ENCODE measurements around the gene SLC26A11.

Gene SLC26A11

DNA sequence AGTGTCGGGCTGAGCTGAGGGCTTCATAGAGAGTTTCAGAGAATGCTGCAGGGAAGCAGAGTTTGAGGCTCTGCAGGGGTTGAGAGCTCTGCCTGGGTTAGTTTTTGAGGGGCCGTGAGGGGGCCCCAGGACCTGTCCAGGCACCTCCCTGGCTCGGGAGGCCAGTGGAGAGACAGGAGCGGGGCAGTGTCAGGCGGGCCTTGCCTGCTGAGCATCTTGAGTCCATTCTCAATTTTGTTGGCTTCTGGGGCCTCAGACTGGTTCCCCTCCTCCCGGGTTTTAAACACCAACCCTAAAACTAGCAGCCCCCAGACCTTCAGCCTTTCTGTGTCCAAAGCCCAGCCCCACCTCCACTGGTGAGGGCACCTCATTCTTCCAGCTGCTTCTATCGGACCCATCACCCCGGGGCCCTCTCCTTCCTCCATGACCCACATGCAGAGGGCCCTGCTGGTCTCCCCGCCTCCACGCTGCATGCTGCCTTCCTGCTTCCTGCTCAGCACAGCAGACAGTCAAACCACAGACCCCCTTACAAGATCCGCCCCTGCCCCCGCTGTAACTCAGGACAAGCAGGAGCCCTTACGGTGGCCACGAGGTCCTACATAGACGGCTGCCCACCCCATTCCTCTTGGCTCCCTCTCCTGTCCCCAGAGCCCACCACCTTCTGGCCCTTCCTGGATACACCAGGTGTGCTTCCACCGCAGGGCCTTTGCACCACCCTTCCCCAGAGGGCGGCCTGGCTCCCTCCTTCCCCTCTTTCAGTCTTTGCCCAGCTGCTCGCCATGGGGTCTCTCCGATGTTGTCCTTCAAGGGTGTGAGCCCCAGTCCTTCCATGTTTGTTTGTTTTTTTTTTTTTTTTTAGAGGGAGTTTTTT lies 44.2 kb downstream of the SLC26A11 start:
- H3K27ac ChIP-seq, result no peak overlapping the region
- TF ChIP-seq, protein P1, sequence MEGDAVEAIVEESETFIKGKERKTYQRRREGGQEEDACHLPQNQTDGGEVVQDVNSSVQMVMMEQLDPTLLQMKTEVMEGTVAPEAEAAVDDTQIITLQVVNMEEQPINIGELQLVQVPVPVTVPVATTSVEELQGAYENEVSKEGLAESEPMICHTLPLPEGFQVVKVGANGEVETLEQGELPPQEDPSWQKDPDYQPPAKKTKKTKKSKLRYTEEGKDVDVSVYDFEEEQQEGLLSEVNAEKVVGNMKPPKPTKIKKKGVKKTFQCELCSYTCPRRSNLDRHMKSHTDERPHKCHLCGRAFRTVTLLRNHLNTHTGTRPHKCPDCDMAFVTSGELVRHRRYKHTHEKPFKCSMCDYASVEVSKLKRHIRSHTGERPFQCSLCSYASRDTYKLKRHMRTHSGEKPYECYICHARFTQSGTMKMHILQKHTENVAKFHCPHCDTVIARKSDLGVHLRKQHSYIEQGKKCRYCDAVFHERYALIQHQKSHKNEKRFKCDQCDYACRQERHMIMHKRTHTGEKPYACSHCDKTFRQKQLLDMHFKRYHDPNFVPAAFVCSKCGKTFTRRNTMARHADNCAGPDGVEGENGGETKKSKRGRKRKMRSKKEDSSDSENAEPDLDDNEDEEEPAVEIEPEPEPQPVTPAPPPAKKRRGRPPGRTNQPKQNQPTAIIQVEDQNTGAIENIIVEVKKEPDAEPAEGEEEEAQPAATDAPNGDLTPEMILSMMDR (conservative IDR thresholded peaks at IDR 0.05; ENCODE audit: low read depth, low read length), result no peak

DNA sequence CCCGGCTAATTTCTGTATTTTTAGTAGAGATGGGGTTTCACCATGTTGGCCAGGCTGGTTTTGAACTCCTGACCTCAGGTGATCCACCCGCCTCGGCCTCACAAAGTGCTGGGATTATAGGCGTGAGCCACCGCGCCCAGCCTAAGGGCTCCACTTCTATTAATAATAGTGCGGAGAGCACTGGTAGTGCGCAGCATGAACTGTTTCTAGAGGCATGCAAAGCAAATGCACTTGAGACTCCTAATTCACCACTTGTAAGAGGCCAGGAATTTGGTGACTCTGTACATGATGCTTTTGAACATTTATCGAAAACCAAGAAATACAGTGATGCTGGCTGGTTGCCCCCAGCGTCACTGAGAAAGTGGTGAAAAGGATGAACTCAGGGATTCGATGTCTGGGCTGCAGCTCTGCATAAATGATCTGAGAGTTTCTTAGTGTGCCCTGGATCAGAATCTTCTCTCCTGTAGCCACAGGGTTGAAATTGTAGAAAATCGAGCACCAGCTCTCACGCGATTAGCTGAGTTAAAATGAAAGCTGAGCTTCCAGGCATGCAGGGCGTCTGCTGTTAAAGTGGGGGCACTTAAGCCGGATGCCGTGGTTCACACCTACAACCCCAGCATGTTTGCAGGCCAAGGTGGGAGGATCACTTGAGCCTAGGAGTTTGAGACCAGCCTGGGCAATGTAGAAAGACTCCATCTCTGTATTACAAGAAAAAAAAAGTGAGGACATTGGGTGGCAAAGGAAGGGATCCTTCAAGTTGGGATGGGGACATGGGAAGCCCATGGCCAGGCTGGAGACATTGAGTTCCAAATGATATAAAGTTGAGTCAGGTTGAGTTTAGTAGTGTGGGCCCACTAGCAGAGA lies 45.2 kb downstream of the SLC26A11 start:
- no peaks in the 10 kb centered on the region for H3K79me2 ChIP-seq (ENCODE audit: insufficient read depth, low read depth)
- no peak overlapping the region for H3K9ac ChIP-seq
- H3K27me3 ChIP-seq (ENCODE audit: insufficient read depth, low read depth), result no peaks in the 10 kb centered on the region

More for the DNA sequence above, 44.2 kb downstream of the SLC26A11 start:
- H3K4me3 ChIP-seq (IDR thresholded peaks at IDR 0.05; ENCODE audit: insufficient read depth, low read depth, low read length), result no peak overlapping the region
- no peaks in the 10 kb centered on the region for H3K27me3 ChIP-seq (ENCODE audit: insufficient read depth, low read depth)
- H3K79me2 ChIP-seq (ENCODE audit: insufficient read depth, low read depth), result no peaks in the 10 kb centered on the region
- no peaks in the 10 kb centered on the region for H4K20me1 ChIP-seq (ENCODE audit: insufficient read depth)
- H2AFZ ChIP-seq (ENCODE audit: low read depth), result no peak overlapping the region
- H3K4me1 ChIP-seq (ENCODE audit: low read depth, poor library complexity, severe bottlenecking), result peaks cover 33% of the 10 kb centered on the region
- H3K9ac ChIP-seq, result no peak overlapping the region
- no peaks in the 10 kb centered on the region for H3K36me3 ChIP-seq (ENCODE audit: insufficient read depth)
- peak overlapping the region; percentile 99 for H3K4me2 ChIP-seq

DNA sequence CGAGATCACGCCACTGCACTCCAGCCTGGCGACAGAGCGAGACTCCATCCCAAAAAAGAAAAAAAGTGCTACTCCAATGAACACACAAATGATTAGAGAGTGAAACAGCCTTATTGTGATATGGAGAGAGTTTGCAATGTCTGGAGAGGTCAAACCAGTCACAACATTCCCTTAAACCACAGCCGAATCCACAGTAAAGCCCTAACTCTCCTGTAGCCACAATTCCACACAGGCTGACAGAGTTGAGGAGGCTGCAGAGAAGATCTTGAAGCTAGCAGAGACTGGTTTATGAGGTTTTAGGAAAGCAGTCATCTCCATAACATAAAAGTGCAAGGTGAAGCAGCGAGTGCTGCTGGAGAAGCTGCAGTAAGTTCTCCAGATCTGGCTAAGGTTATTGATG lies 47.2 kb downstream of the SLC26A11 start:
- Histone ChIP-seq H3K36me3 (ENCODE audit: insufficient read depth) (no peaks in the 10 kb centered on the region), H2AFZ (ENCODE audit: low read depth) (no peak overlapping the region), H3K27ac (no peak overlapping the region), H4K20me1 (ENCODE audit: insufficient read depth) (no peaks in the 10 kb centered on the region), H3K4me1 (ENCODE audit: low read depth, poor library complexity, severe bottlenecking) (peaks cover 20% of the 10 kb centered on the region), H3K4me2 (no peak overlapping the region), H3K27me3 (ENCODE audit: insufficient read depth, low read depth) (no peaks in the 10 kb centered on the region), H3K4me3 (IDR thresholded peaks at IDR 0.05; ENCODE audit: insufficient read depth, low read depth, low read length) (no peak overlapping the region), H3K79me2 (ENCODE audit: insufficient read depth, low read depth) (no peaks in the 10 kb centered on the region), H3K9ac (no peak overlapping the region)
- TF ChIP-seq, protein P1 (conservative IDR thresholded peaks at IDR 0.05; ENCODE audit: low read depth, low read length), result no peak

More for the DNA sequence above, 45.2 kb downstream of the SLC26A11 start:
- Histone ChIP-seq H3K4me2 (no peak overlapping the region), H4K20me1 (ENCODE audit: insufficient read depth) (no peaks in the 10 kb centered on the region), H3K36me3 (ENCODE audit: insufficient read depth) (no peaks in the 10 kb centered on the region), H3K27ac (no peak overlapping the region), H2AFZ (ENCODE audit: low read depth) (no peak overlapping the region), H3K4me1 (ENCODE audit: low read depth, poor library complexity, severe bottlenecking) (peaks cover 29% of the 10 kb centered on the region), H3K4me3 (IDR thresholded peaks at IDR 0.05; ENCODE audit: insufficient read depth, low read depth, low read length) (no peak overlapping the region)
- TF ChIP-seq, protein P1 (conservative IDR thresholded peaks at IDR 0.05; ENCODE audit: low read depth, low read length), result no peak

DNA sequence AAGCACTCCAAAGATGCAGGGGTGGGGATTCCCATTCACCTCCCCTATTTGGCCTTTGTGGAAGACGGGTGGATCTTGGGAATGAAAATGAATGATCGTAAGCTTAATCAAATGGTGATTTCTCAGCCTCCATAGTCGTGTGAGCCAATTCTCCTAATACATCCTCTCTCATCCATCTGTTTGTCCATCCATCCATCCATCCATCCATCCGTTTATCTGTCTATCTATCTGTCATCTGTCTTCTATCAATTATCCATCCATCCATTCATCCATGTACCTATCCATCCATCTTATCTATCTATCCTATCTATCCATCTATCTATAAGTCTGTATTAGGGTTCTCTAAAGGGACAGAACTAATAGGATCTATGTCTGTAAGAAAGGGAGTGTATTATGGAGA lies 48.2 kb downstream of the SLC26A11 start:
- H3K36me3 ChIP-seq (ENCODE audit: insufficient read depth), result no peaks in the 10 kb centered on the region
- no peak overlapping the region for H2AFZ ChIP-seq (ENCODE audit: low read depth)
- peaks cover 11% of the 10 kb centered on the region for H3K4me1 ChIP-seq (ENCODE audit: low read depth, poor library complexity, severe bottlenecking)
- H3K79me2 ChIP-seq (ENCODE audit: insufficient read depth, low read depth), result no peaks in the 10 kb centered on the region
- no peaks in the 10 kb centered on the region for H3K27me3 ChIP-seq (ENCODE audit: insufficient read depth, low read depth)
- H3K4me3 ChIP-seq (IDR thresholded peaks at IDR 0.05; ENCODE audit: insufficient read depth, low read depth, low read length), result no peak overlapping the region
- H3K4me2 ChIP-seq, result no peak overlapping the region
- no peak overlapping the region for H3K9ac ChIP-seq
- no peak overlapping the region for H3K27ac ChIP-seq
- H4K20me1 ChIP-seq (ENCODE audit: insufficient read depth), result no peaks in the 10 kb centered on the region
- TF ChIP-seq, protein P1 (conservative IDR thresholded peaks at IDR 0.05; ENCODE audit: low read depth, low read length), result no peak
